IMR-90 (cell line): ENCODE measurements around the gene PLA2G4C.

Source experiments
- MAFK ChIP-seq: IDR thresholded peaks from 2 replicates; pipeline ENCODE4 v1.6.1; 2012; ENCODE audit warnings: low read depth, low read length, improper control_type of control experiment
- MXI1 ChIP-seq: IDR thresholded peaks from 2 replicates; pipeline ENCODE4 v1.6.1; 2012; ENCODE audit warnings: low read depth, mild to moderate bottlenecking, low read length, moderate library complexity, borderline replicate concordance
- POLR2A ChIP-seq: IDR thresholded peaks from 2 replicates; pipeline ENCODE4 v1.6.1; 2012; ENCODE audit warnings: mild to moderate bottlenecking, low read depth, low read length
- RFX5 ChIP-seq: IDR thresholded peaks from 2 replicates; pipeline ENCODE4 v1.8.0; 2012; ENCODE audit warnings: low read depth, mild to moderate bottlenecking, low read length, moderate library complexity
- TF ChIP-seq, protein P1 (sequence below): conservative IDR thresholded peaks from 2 replicates; pipeline ENCODE4 v1.5.1; 2012; ENCODE audit warnings: mild to moderate bottlenecking, low read depth, low read length, improper control_type of control experiment

GRCh38 chr19:48139053-48139452, 28.4 kb upstream of the PLA2G4C start:
- TF ChIP-seq RFX5 (no peak), POLR2A (no peak), MAFK (no peak), MXI1 (no peak)
- TF ChIP-seq, protein P1, sequence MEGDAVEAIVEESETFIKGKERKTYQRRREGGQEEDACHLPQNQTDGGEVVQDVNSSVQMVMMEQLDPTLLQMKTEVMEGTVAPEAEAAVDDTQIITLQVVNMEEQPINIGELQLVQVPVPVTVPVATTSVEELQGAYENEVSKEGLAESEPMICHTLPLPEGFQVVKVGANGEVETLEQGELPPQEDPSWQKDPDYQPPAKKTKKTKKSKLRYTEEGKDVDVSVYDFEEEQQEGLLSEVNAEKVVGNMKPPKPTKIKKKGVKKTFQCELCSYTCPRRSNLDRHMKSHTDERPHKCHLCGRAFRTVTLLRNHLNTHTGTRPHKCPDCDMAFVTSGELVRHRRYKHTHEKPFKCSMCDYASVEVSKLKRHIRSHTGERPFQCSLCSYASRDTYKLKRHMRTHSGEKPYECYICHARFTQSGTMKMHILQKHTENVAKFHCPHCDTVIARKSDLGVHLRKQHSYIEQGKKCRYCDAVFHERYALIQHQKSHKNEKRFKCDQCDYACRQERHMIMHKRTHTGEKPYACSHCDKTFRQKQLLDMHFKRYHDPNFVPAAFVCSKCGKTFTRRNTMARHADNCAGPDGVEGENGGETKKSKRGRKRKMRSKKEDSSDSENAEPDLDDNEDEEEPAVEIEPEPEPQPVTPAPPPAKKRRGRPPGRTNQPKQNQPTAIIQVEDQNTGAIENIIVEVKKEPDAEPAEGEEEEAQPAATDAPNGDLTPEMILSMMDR, result no peak
